Stimulated activated CD8-positive, alpha-beta memory T cell treated with anti-CD3 and anti-CD28 coated beads, Interleukin-15, amount 100 ng/mL, for 1 hour (primary cell): Measurements from ENCODE around the gene TFEB.

Experiments used
- DNase-seq: peaks from one replicate; pipeline ENCODE4 v3.0.0-alpha.2; 2020; ENCODE audit warnings: low read depth

The TFEB gene

DNA sequence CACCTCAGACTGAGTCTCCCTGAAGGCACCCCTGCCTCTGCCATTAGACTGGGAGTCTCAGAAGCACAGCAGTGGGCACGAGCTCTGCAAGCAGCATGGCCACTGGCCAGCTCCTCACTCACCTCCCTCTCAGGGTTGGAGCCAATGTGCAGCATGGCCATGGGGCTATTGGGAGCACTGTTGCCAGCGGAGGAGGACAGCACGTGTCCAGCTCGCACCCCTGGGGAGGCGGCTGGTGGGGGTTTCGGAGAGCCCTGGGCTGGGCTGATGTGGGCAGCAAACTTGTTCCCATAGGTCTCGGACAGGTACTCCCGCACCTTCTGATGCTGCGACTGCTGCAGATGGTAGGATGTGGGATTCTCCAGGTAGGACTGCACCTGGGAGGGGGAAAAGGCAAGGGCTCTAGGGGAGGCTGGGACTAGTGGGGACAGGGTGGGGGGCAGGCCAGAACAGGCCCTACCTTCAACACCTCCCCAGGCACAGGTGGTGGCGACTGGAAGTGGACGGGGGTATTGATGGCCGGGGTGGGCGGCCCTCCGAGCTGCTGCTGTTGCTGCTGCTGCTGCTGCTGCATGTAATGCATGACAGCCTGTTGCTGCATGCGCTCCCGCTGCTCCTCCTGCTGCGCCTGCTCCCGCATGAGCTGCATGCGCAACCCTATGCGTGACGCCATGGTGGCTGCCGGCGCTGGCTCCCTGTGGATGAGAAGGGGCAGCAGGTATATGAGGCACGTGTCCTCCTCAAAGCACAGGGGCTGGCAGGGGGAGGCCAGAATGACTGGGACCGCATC, 44.7 kb downstream of the TFEB start:
- no peak for DNase-seq

GRCh38 chr6:41689171-41690008, 46.0 kb downstream of the TFEB start:
- DNase-seq: no peak

DNA sequence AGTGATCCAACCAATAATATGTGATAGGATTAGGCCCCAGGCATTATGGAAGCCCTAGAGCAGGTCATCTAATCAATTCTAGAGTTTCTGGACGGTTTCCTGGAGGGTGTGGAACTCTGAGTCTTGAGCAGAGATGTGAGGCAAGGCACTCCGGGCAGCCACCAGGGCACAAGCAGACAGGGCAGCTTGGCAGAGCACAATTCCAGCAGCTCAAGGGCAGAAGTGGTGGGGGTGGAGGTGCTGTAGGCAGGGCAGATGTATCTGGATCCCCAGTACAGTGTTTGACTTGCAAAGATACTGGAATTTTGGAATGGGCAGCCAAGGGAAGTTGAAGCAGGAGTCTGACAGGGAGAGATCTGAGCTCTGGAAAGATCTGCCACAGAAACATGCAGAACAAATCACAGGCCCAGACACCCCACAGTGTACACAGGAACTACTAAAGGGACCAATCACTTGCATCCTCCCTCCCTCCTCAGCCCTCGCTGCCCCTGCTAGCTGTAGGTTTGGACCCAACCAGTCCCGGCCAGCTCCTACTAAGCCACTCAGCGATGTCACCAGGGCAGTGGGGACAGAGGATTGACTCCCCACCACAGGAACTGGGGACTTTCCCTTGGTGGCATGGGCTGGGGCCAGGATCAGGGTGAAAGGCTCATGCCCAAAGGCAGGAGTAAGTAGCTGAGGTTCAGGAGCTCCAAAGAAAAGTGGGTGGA, 47.0 kb downstream of the TFEB start:
- no peak for DNase-seq

DNA sequence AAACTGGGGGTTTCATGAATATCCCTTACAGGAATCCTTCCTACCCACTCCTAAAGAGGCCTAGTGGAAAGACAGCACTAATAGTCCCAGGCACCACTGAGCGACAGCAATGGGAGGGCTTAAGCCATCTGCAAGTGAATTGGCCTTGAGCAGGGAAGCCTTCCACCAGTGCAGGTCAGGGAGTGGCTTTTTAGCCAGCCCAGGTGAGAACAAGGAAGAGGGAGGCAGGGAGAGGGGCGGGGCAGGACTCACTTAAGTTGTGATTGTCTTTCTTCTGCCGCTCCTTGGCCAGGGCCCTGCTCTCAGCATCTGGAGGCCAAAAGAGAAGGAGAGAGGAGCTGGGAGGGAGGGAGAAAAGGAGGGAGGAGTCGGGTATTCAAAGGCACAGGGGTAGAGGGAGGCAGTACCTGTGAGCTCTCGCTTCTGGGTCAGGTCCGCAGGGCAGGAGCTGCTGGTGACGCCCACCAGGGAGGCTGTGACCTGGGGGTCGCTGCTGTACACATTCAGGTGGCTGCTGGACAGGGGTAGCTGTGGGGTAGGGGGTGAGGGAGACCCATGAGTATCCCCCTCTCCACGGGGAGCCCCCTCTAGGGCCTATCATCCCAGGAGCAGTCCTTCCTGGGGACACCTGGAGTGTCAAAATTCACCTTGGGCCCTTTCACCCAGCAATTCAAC, 47.8 kb downstream of the TFEB start:
- DNase-seq: no peak

- no peak for DNase-seq
Observed at GRCh38 chr6:41685641-41686380, 49.6 kb downstream of the TFEB start.

DNA sequence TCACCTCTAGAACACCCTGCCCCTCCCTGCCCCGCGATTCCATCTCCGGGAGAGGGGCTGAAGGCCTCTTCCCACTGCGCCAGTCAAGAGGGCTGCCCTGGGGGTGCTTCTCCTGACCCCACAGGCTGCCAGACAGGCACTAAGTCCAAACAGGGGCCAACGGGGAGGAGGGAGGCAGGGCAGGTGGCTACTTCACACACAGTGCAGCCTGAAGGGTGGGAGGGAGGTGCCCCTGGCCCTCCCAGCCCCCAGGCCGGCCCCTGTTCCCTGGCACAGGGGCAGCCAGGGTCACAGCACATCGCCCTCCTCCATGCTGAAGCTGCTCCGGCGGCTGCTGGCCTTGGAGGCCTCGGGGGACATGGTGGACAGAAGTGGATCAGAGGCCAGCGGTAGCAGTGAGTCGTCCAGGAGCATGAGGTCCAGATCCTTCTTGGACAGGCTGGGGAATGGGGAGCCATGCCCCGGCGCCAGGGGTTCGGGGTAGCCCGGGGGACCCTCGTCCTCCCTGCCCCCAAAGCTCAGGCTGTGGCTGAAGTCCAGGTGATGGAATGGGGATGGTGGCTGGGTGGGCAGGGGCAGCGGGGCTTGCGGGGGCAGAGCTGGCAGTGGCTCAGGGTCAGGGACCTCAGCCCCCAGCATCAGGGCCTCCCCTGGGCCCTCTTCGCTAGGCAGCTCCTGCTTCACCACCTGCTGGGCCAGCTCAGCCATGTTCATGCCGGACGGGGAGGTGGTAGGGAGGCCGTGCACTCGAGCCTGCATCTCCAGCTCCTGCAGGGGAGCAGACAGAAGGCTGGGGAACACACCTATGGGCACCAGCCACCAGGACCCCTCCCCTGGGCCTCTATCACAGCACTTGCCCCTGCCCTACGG, 50.9 kb downstream of the TFEB start:
- no peak for DNase-seq

DNA sequence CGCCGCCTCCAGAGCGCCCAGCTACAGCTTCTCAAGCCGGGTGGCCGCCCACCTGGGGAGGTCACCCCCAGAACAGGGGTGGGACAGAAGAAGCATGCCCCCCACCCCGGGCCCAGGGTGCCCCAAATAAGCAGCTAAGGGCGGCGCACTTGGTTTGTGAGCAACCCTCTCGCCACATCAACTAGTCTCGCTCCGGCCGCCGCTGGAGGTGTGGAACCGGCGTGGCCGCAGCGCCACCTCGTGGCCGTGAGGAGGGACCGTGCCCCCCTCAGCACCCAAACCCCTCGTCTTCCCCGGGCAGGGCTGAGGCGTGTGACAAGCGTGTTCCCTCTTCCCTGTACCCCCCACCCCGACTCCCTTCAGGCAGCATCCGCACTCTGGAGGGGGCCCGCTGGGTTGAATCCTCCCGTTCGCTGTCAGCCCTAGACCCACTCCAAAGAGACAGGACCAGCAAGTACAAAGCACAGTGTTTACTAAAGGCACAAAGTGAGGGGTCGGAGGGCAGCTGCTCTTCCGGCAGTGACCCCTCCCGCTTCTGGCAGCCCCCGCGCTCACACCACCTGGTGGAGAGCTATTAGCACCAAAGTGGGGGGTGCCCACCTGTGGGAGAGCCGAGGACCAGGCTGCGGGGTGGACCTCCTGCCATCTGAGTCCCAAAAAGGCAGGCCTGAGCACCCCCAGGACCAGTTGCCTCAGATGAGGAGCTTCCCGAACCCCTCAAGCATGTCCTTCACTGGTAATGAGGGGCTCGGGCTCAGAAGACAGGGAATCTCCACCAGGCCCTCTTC, 51.7 kb downstream of the TFEB start:
- DNase-seq: peak; percentile 53

DNA sequence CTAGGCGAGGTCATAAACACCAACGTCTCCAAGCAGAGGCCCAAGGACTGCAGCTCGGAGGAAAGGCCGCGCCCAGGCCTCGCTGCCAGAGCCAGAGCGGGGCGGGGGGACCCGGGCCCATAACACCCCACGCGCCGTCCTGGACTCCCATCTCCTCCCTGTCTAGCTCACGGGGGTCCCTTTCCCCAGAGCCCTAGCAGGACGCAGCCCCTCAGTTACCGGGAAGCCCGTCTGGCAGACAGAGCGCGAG, 52.2 kb downstream of the TFEB start:
- no peak for DNase-seq

DNA sequence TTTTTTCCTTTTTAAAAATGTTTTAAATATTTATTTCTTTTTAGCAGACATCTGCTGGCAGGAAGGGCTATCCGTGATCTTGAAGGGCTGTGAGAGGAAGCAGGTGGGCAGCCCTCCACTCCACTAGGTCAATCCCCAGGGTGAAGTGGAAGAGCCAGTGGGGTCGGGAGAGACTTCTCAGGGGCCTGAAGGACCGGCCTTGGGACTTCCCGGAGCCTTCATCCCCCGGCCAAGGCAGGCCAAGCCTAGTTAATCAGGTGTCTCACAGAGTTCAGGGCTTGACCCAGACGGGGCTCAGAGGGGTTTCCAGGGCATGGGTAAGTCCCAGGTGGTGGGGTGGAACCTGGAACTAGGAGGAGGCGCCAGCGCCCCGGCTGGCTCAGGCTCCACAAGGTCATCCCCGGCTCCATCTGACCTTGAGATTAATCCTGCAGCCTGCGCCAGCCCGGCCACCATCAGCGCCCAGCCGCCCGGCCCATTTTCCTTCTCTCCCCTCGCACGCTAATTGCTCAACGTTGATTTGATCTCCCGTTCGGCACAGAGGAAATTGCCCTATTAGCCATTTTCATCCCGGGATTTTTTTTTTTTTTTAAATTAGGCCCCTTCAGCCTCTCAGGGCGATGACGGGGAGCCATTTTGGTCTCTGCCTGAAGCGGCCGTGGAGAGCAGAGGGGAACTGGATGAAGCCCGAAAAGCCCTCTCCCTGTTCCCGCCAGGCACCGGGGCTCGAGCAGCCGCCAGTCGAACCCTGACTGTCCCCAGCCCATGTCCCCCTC, 52.7 kb downstream of the TFEB start:
- DNase-seq: no peak

GRCh38 chr6:41682056-41682477, 53.3 kb downstream of the TFEB start:
- DNase-seq: peak; percentile 30

DNA sequence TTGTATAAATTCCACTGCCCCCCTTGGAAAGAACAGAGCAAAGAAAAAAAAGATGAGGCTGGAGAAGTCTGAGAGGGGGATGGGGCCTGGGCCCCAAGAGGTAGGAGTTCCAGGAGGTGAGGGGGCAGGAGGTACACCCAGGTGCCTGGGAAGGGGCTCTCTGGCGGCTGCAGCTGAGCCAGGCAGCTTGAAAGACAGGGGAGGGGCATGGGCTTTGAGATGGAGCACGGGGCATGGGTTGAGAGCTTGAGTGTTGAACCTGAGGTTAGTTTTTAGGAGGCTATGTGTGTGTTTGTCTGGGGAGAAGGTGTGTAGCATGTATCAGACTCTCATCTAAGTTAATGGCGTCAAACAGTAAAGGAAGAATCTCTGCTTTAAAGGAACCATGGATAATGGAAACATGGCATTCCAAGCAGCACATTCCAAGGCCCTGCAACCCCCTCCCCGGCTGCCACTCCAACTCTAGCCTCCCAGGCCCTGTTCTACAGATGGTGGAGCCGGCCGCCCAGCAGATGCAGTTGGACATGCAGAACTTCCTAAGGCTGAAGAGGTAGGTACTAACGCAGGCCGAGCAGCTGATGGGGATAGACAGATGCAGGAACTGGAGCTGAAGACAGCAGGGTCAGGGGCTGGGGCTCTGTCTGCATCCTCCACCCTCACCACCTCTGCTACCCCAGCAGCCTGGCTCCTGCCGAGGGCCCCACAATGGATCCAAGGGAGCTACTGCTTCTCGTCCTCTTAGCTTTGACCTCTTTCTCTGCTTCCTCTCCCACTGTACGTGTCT, 55.0 kb downstream of the TFEB start:
- no peak for DNase-seq

- DNase-seq: no peak
Observed at GRCh38 chr6:41679696-41680095, 55.7 kb downstream of the TFEB start.

DNA sequence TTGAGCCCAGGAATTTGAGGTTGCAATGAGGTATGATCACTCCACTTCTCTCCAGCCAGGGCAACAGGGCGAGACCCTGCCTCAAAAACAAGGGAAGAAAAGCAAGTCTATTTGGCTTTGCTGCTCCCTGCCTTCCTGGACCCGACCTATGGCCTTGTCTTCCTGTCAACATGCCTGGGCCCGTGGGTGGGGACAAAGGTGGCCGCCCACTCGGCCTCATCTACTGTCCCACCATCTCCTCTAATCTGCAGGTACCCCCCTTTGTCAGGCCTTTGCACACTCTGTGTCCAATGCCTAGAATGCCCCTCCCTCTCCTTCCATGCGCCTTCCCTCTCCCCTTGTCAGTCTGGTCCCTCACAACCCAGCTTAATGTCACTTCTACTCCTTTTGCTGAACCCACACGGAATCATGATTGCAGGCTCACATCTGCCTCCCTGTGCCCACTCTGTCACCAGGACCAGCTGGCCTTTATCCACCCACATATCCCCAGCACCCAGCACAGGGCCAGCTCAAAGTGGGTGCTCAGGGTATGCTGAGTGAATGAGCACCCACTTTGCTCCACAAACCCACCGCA, 56.8 kb downstream of the TFEB start:
- no peak for DNase-seq

DNA sequence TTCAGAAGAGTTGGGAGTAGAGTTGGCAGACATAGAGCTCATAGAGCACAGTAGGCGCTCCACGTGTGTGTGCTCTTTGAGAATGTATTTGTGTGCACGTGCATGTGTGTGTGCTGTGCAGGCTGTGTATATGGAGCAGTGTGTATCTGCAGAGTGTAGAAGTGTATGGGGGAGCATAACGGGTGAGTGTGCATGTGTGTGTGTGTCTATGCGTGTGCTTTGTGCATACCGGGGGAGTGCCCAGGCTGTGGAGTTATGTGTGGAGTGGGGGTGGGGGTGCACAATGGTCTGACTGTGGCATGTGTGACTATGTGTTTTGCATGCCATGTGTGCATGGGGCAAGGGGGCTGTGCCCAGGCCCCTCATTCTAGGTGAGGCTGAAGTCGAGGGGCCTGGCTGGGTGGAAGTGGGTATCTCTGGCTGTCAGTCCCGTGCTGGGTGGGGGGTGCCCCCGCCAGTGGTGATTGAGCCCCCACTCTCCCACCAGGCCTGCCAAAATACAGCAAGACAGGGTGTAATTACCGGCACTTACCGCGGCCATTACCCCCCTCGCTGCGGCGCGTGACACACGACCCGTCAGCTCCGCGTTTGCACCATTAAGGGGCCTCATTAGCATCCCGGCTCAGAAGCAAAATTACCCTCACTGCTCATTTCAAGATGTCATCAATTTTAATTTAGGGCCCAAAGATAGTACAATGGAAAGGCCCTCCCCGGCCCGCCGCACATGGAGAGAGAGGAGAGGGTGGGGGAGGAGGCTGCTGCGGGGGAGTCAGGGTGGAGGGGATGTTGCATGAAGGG, 58.1 kb downstream of the TFEB start:
- no peak for DNase-seq

- no peak for DNase-seq
Observed at GRCh38 chr6:41676431-41676830, 59.0 kb downstream of the TFEB start.

DNA sequence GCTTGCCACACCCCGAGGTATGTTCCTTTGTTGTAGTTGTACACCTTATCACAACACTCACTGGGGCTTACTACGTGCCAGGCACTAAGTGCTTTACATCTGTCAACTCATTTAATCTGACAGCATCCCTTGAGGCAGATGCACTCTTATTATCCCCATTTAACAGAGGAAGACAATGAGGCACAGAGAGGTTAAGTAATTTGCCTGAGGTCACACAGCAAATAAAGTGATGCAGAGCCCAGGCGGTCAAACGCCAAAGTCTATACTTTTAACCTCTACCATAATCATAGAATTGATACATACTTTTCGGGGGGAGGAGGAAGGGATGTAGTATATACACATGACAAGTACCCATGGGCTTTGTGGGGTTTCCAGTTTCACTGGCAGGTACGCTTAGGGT, 59.4 kb downstream of the TFEB start:
- DNase-seq: no peak

- DNase-seq: no peak
Observed at GRCh38 chr6:41675176-41675775, 60.1 kb downstream of the TFEB start.
